Right atrium auricular region (tissue), 2 donors: ENCODE measurements around the gene NEK8. TPM values are rescaled to one million over a fixed set of nuclear protein-coding genes. Genes with fewer than 3 reads are reported as not detected.
"Not testable (repeated sequence)": the region's sequence is repeated elsewhere in the genome, so short reads cannot be mapped to it uniquely, and the experiment has no call there.

Source experiments
- DNase-seq: peaks from one replicate; pipeline ENCODE4 v3.0.0-alpha.2; 2019; ENCODE audit warnings: low spot score
- H3K27ac ChIP-seq, 2 donors: fragments of 200-600 bp; sonication (generic); 1 replicate in 1 of 2; 2 replicates in 1 of 2; pipeline ENCODE4 v1.5.1; 2016 to 2019
- H3K27me3 ChIP-seq, 2 donors: fragments of 200-600 bp; sonication (generic); one replicate each; pipeline versions ENCODE4 v1.5.1 to v1.6.0; 2017 to 2019
- H3K36me3 ChIP-seq: fragments of 200-600 bp; sonication (generic); one replicate; pipeline ENCODE4 v1.5.1; 2016
- H3K4me1 ChIP-seq, 2 donors: fragments of 200-600 bp; sonication (generic); one replicate each; pipeline versions ENCODE4 v1.5.1 to v1.6.0; 2017 to 2019
- H3K4me3 ChIP-seq, 2 donors: fragments of 200-600 bp; sonication (generic); 1 replicate in 1 of 2; 2 replicates in 1 of 2; pipeline ENCODE4 v1.5.1; 2017 to 2019; ENCODE audit warnings: mild to moderate bottlenecking in 1 of 2, moderate library complexity in 1 of 2
- H3K9me3 ChIP-seq, 2 donors: fragments of 200-600 bp; sonication (generic); one replicate each; pipeline ENCODE4 v1.5.1; 2019
- CTCF ChIP-seq, 2 donors: fragments of 200-600 bp; sonication (generic); IDR thresholded peaks; one replicate each; pipeline ENCODE4 v1.5.1; 2019; ENCODE audit warnings: antibody characterized with exemption in 2 of 2
- total RNA-seq, 2 donors: library from RNA; depleted of rRNA; stranded (reverse); fragments of >200 nt; gene quantifications; one replicate each; pipeline ENCODE4 v1.1.0, GENCODE V29; 2016

NEK8 gene
- total RNA-seq, 2 donors from 2014 or later, result 1.0 to 1.1 TPM

GRCh38 chr17:28722417-28723158, 6.0 kb upstream of the NEK8 start:
- Histone ChIP-seq H3K36me3 (peaks cover 40% of the 10 kb centered on the region), H3K27ac (no peak overlapping the region), H3K27me3 (no peaks in the 10 kb centered on the region), H3K4me1 (peaks cover 0 to 62% of the 10 kb centered on the region in 2 donors), H3K9me3 (no peaks in the 10 kb centered on the region), H3K4me3 (no peak overlapping the region)
- TF ChIP-seq CTCF (IDR thresholded peaks at IDR 0.05), result no peak
- DNase-seq, result no peak

- no peak overlapping the region for H3K27ac ChIP-seq
- no peak for TF ChIP-seq CTCF (IDR thresholded peaks at IDR 0.05)
- H3K4me1 ChIP-seq, result peaks cover 0 to 59% of the 10 kb centered on the region in 2 donors
- no peaks in the 10 kb centered on the region for H3K9me3 ChIP-seq
- DNase-seq, result no peak
- no peaks in the 10 kb centered on the region for H3K27me3 ChIP-seq
- no peak overlapping the region for H3K4me3 ChIP-seq
- H3K36me3 ChIP-seq, result peaks cover 40% of the 10 kb centered on the region
Measured at GRCh38 chr17:28723159-28723835, 5.3 kb upstream of the NEK8 start.

GRCh38 chr17:28723836-28724499, 4.6 kb upstream of the NEK8 start:
- not testable (repeated sequence) for DNase-seq, H3K27ac ChIP-seq, H3K27me3 ChIP-seq, H3K4me3 ChIP-seq, H3K9me3 ChIP-seq
- H3K36me3 ChIP-seq, result peaks cover 40% of the 10 kb centered on the region
- peaks cover 0 to 53% of the 10 kb centered on the region in 2 donors for H3K4me1 ChIP-seq

- Histone ChIP-seq H3K4me3 (no peak overlapping the region), H3K4me1 (peaks cover 0 to 53% of the 10 kb centered on the region in 2 donors), H3K27ac (no peak overlapping the region)
Measured at GRCh38 chr17:28724500-28725165, 4.0 kb upstream of the NEK8 start.

GRCh38 chr17:28725166-28725659, 3.4 kb upstream of the NEK8 start:
- TF ChIP-seq CTCF (IDR thresholded peaks at IDR 0.05), result no peak
- H3K4me1 ChIP-seq, result peaks cover 0 to 51% of the 10 kb centered on the region in 2 donors
- H3K36me3 ChIP-seq, result peaks cover 40% of the 10 kb centered on the region
- peak overlapping the region; percentile 68 to 97 for H3K27ac ChIP-seq
- peak overlapping the region; percentile 75 to 82 for H3K4me3 ChIP-seq
- no peak for DNase-seq
- no peaks in the 10 kb centered on the region for H3K27me3 ChIP-seq
- no peaks in the 10 kb centered on the region for H3K9me3 ChIP-seq

More at GRCh38 chr17:28724500-28725165, 4.0 kb upstream of the NEK8 start:
- Histone ChIP-seq H3K36me3 (peaks cover 40% of the 10 kb centered on the region), H3K27me3 (no peaks in the 10 kb centered on the region), H3K9me3 (no peaks in the 10 kb centered on the region)
- no peak for TF ChIP-seq CTCF (IDR thresholded peaks at IDR 0.05)
- DNase-seq, result no peak
